H1 (cell line): ENCODE results near the gene DRAP1. TPM values are rescaled to one million over a fixed set of nuclear protein-coding genes. Genes with fewer than 3 reads are reported as not detected.

Experiments
- CTCF ChIA-PET: fragments of 300-600 bp; sonication (Branson Sonifier 250); formaldehyde crosslinking; loops from one replicate; lab custom pipeline; 2021; ENCODE audit not compliant: partially characterized antibody; lab: Charles Lee
- POLR2A ChIA-PET: fragments of 300-600 bp; sonication (Branson Sonifier 250); formaldehyde crosslinking; loops from one replicate; lab custom pipeline; 2021; ENCODE audit warnings: inconsistent platforms; ENCODE audit not compliant: partially characterized antibody; lab: Charles Lee
- DNase-seq, 2 experiments: peaks; one replicate each; pipeline versions ENCODE4 v3.0.0 to v3.0.0-alpha.2; 2010 to 2022; ENCODE audit warnings: low spot score in 2 of 2, low read depth in 1 of 2, mixed read lengths in 1 of 2
- FAIRE-seq: peaks from 2 replicates; lab custom pipeline; 2011; peaks lifted over from hg19 to GRCh38; lab: Jason Lieb, UNC
- H2AFZ ChIP-seq: 2 replicates; pipeline ENCODE4 v1.8.1; 2012; ENCODE audit warnings: low read length, inconsistent platforms
- H2AK5ac ChIP-seq: 2 replicates; pipeline ENCODE4 v1.6.1; 2013; ENCODE audit warnings: low read depth, low read length
- H2BK120ac ChIP-seq: replicated peaks from 2 replicates; pipeline ENCODE3; 2013; ENCODE audit warnings: low read depth, low read length, inconsistent platforms
- H2BK12ac ChIP-seq: 2 replicates; pipeline ENCODE4 v1.6.1; 2013; ENCODE audit warnings: low read depth, low read length
- H2BK15ac ChIP-seq: 2 replicates; pipeline ENCODE4 v1.6.1; 2013; ENCODE audit warnings: low read length
- H2BK20ac ChIP-seq: 2 replicates; pipeline ENCODE4 v1.6.1; 2013; ENCODE audit warnings: low read length
- H2BK5ac ChIP-seq: 2 replicates; pipeline ENCODE4 v1.6.1; 2013; ENCODE audit warnings: low read depth, low read length
- H3K14ac ChIP-seq: 2 replicates; pipeline ENCODE4 v1.6.1; 2013; ENCODE audit warnings: inconsistent platforms; ENCODE audit not compliant: insufficient read length
- H3K18ac ChIP-seq: 2 replicates; pipeline ENCODE4 v1.6.1; 2013; ENCODE audit warnings: low read length; ENCODE audit errors: extremely low read depth
- H3K23ac ChIP-seq: 2 replicates; pipeline ENCODE4 v1.6.1; 2013; ENCODE audit warnings: inconsistent platforms; ENCODE audit not compliant: insufficient read length
- H3K23me2 ChIP-seq: 2 replicates; pipeline ENCODE4 v1.6.1; 2013; ENCODE audit warnings: low read depth, low read length
- H3K27ac ChIP-seq: 2 replicates; pipeline ENCODE4 v1.6.1; 2011; ENCODE audit warnings: low read depth, low read length, inconsistent platforms
- H3K27me3 ChIP-seq, 4 experiments: replicated peaks in 1 of 4; 1 replicate in 1 of 4; 2 replicates in 3 of 4; pipeline versions ENCODE4 v1.6.1 to v1.8.1; 2011 to 2013; ENCODE audit warnings: low read length in 3 of 4, mild to moderate bottlenecking in 3 of 4, inconsistent platforms in 2 of 4, mixed read lengths in 2 of 4, moderate library complexity in 1 of 4; ENCODE audit not compliant: control insufficient read depth in 3 of 4, insufficient read depth in 3 of 4; ENCODE audit errors: extremely low read depth in 1 of 4
- H3K36me3 ChIP-seq, 4 experiments: 2 replicates each; pipeline versions ENCODE4 v1.6.1 to v1.8.1; 2011 to 2013; ENCODE audit warnings: mild to moderate bottlenecking in 4 of 4, low read length in 3 of 4, moderate library complexity in 2 of 4, control low read depth in 1 of 4, inconsistent platforms in 1 of 4; ENCODE audit not compliant: insufficient read depth in 4 of 4, control insufficient read depth in 2 of 4
- H3K4ac ChIP-seq: replicated peaks from 2 replicates; pipeline ENCODE3; 2013; ENCODE audit warnings: low read length, low read depth, mixed read lengths, inconsistent platforms; ENCODE audit not compliant: insufficient read length
- H3K4me1 ChIP-seq, 4 experiments: replicated peaks in 1 of 4; 1 replicate in 1 of 4; 2 replicates in 3 of 4; pipeline versions ENCODE4 v1.6.1 to v1.8.1; 2011 to 2013; ENCODE audit warnings: low read length in 3 of 4, inconsistent platforms in 2 of 4, mixed read lengths in 1 of 4; ENCODE audit not compliant: insufficient read depth in 4 of 4, control insufficient read depth in 3 of 4
- H3K4me2 ChIP-seq, 2 experiments: 2 replicates each; pipeline versions ENCODE4 v1.6.1 to v1.8.1; 2011 to 2013; ENCODE audit warnings: low read depth in 2 of 2, low read length in 2 of 2, control low read depth in 1 of 2, inconsistent platforms in 1 of 2, mild to moderate bottlenecking in 1 of 2; ENCODE audit not compliant: insufficient read depth in 1 of 2
- H3K4me3 ChIP-seq, 4 experiments: fragments of 200-600, 300-600 bp in 1 of 4; sonication (generic), shearing (Covaris generic), sonication (Bioruptor Twin) in 1 of 4; 2 replicates each; pipeline versions ENCODE4 v1.5.1 to v1.8.1; 2011 to 2016; ENCODE audit warnings: low read length in 4 of 4, low read depth in 3 of 4, control low read depth in 2 of 4, inconsistent platforms in 2 of 4, mild to moderate bottlenecking in 2 of 4, mixed read lengths in 1 of 4, moderate library complexity in 1 of 4; ENCODE audit not compliant: insufficient read depth in 2 of 4; ENCODE audit errors: extremely low read depth in 1 of 4
- H3K56ac ChIP-seq: replicated peaks from 2 replicates; pipeline ENCODE3; 2013; ENCODE audit warnings: low read depth, mild to moderate bottlenecking, mixed read lengths, low read length, inconsistent platforms; ENCODE audit not compliant: insufficient read length
- H3K79me1 ChIP-seq: 2 replicates; pipeline ENCODE4 v1.6.1; 2013; ENCODE audit warnings: low read depth, low read length, control low read depth
- H3K79me2 ChIP-seq, 2 experiments: 2 replicates each; pipeline versions ENCODE4 v1.6.1 to v1.8.1; 2012 to 2013; ENCODE audit warnings: low read length in 2 of 2, mild to moderate bottlenecking in 2 of 2, inconsistent platforms in 1 of 2; ENCODE audit not compliant: insufficient read depth in 2 of 2, control insufficient read depth in 1 of 2
- H3K9ac ChIP-seq, 4 experiments: replicated peaks in 1 of 4; 1 replicate in 1 of 4; 2 replicates in 3 of 4; pipeline versions ENCODE4 v1.6.1 to v1.8.1; 2011 to 2013; ENCODE audit warnings: low read depth in 3 of 4, low read length in 3 of 4, control low read depth in 2 of 4, mild to moderate bottlenecking in 2 of 4, moderate library complexity in 2 of 4, inconsistent platforms in 1 of 4; ENCODE audit errors: extremely low read depth in 1 of 4
- H3K9me3 ChIP-seq, 2 experiments: 2 replicates each; pipeline versions ENCODE4 v1.6.1 to v1.8.1; 2012 to 2013; ENCODE audit warnings: mild to moderate bottlenecking in 2 of 2, moderate library complexity in 2 of 2, control low read depth in 1 of 2, inconsistent platforms in 1 of 2, low read depth in 1 of 2, low read length in 1 of 2, mixed read lengths in 1 of 2; ENCODE audit not compliant: insufficient read depth in 2 of 2
- H4K20me1 ChIP-seq, 2 experiments: replicated peaks in 1 of 2; 2 replicates each; pipeline versions ENCODE3 to v1.8.1; 2011 to 2013; ENCODE audit warnings: inconsistent platforms in 2 of 2, low read length in 2 of 2, mild to moderate bottlenecking in 1 of 2; ENCODE audit not compliant: insufficient read depth in 2 of 2, control insufficient read depth in 1 of 2
- H4K5ac ChIP-seq: 2 replicates; pipeline ENCODE4 v1.6.1; 2013; ENCODE audit warnings: low read length, low read depth, mixed read lengths, inconsistent platforms; ENCODE audit not compliant: insufficient read length
- H4K8ac ChIP-seq: 2 replicates; pipeline ENCODE4 v1.8.0; 2013; ENCODE audit warnings: mild to moderate bottlenecking, moderate library complexity, low read length, inconsistent platforms; ENCODE audit not compliant: insufficient read depth; ENCODE audit errors: extremely low read depth
- H4K91ac ChIP-seq: replicated peaks from 2 replicates; pipeline ENCODE3; 2013; ENCODE audit warnings: low read length, mixed read lengths, inconsistent platforms; ENCODE audit not compliant: insufficient read length
- EZH2 ChIP-seq: fragments of 200-600 bp; sonication (generic); IDR thresholded peaks from 2 replicates; pipeline ENCODE4 v1.7.1; 2012; ENCODE audit warnings: low read depth, mild to moderate bottlenecking, moderate library complexity, low read length, inconsistent platforms; ENCODE audit not compliant: severe bottlenecking
- WGBS, 2 experiments: shearing (Covaris generic) in 1 of 2; methylation state at CpG; one replicate each; pipeline versions ENCODE4 v1.1.6 to v1.1.7; 2013 to 2015; ENCODE audit warnings: low lambda C conversion rate in 2 of 2, mixed read lengths in 2 of 2, inconsistent platforms in 1 of 2, low coverage in 1 of 2, missing lambda C conversion rate in 1 of 2; ENCODE audit not compliant: insufficient replicate concordance in 2 of 2, insufficient coverage in 1 of 2, insufficient read length in 1 of 2; ENCODE audit errors: extremely low coverage in 1 of 2, missing lambda C conversion rate in 1 of 2; 5-methylcytosine and 5-hydroxymethylcytosine counted together
- polyA plus RNA-seq, 7 experiments: library from polyadenylated mRNA; depleted of rRNA in 3 of 7; stranded (reverse) in 5 of 7; unstranded in 2 of 7; fragments of >200 nt in 5 of 7; fragments of 200-250 nt in 2 of 7; gene quantifications; 1 replicate in 5 of 7; 2 replicates in 1 of 7; 4 replicates in 1 of 7; pipeline versions ENCODE4 v1.2.1 to v1.2.3, GENCODE V29; 2011 to 2013; ENCODE audit warnings: missing spikeins in 2 of 7, mixed read lengths in 2 of 7
- total RNA-seq: library from RNA; stranded (reverse); fragmentation: NEBNext Ultra II Directional; extraction: Animal tissue kit (Norgen Biotek cat#: 25700); gene quantifications from 2 replicates; pipeline ENCODE4 v1.2.1, GENCODE V29; 2021

DRAP1 gene
- total and polyA plus RNA-seq, 2 of the 8 experiments (the other 6 are each of a cell fraction or from before 2014, with no cell fraction given) = 62.5 to 98.7 TPM

DNA sequence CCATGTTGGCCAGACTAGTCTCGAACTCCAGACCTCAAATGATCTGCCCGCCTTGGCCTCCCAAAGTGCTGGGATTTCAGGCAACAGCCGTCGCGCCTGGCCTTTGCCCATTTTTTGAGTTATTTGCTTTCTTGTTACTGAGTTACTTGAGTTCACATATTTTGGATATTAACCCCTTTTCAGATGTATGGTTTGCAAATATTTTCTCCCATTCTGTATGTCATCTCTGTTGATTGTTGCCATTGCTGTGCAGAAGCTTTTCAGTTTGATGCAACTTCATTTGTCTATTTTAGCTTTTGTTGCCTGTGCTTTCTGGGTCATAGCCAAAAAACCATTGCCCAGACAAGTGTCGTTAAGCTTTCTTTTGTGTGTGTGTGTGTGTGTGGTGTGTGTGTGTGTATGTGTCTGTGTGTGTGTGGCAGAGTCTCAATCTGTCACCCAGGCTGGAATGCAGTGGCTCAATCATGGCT is 32.9 kb downstream of the DRAP1 start:
- CTCF ChIA-PET = interaction anchor here (0.6 to 1.7 kb wide), 3 partner anchors 19 to 67 kb away, joined by 3 to 8 read pairs (median 5); no protein-coding TSS in a partner anchor
- no peak overlapping the region for H3K23ac ChIP-seq
- 93% methylated on average over 6 of the region's 6 CpGs; no CpG with 5 or more reads in 1 of the 2 experiments for WGBS, 2 experiments
- H3K4me2 ChIP-seq = no peak overlapping the region
- no peak for FAIRE-seq
- H3K4ac ChIP-seq = no peak overlapping the region
- no peak overlapping the region for H3K27ac ChIP-seq
- H3K9ac ChIP-seq = no peak overlapping the region
- H3K79me1 ChIP-seq = no peaks in the 10 kb centered on the region
- no peak overlapping the region for H2BK20ac ChIP-seq
- no peaks in the 10 kb centered on the region; the same call in 1 of the 2 replicates for H3K23me2 ChIP-seq
- H3K4me3 ChIP-seq = no peak overlapping the region
- H3K36me3 ChIP-seq = no peaks in the 10 kb centered on the region
- no peaks in the 10 kb centered on the region for H3K79me2 ChIP-seq
- no peak overlapping the region for H3K14ac ChIP-seq
- no peak overlapping the region for H3K18ac ChIP-seq
- H3K4me1 ChIP-seq = peaks cover 0 to 5% (median 2%) of the 10 kb centered on the region in 4 experiments; a peak in 4 of 7 replicates
- H2BK12ac ChIP-seq = no peak overlapping the region
- POLR2A ChIA-PET = interaction anchor here (0.8 to 1.6 kb wide), 6 partner anchors 9 to 62 kb away, joined by 3 to 6 read pairs (median 3); partner anchors contain the start of genes CCDC85B and SART1
- H3K9me3 ChIP-seq = no peaks in the 10 kb centered on the region
- no peak overlapping the region for H2BK5ac ChIP-seq
- H2BK120ac ChIP-seq = no peak overlapping the region
- H2AK5ac ChIP-seq = no peak overlapping the region
- H4K91ac ChIP-seq = no peak overlapping the region
- no peaks in the 10 kb centered on the region for H4K20me1 ChIP-seq
- H4K8ac ChIP-seq = no peak overlapping the region
- H2BK15ac ChIP-seq = no peak overlapping the region
- no peak overlapping the region for H3K56ac ChIP-seq
- H4K5ac ChIP-seq = no peak overlapping the region
- H2AFZ ChIP-seq = no peak overlapping the region
- H3K27me3 ChIP-seq = no peaks in the 10 kb centered on the region
- DNase-seq = no peak
- no peak for TF ChIP-seq EZH2
